Ovary (tissue), 3 donors: ENCODE measurements around the gene PCDH11X.
"Not testable (repeated sequence)": the region's sequence is repeated elsewhere in the genome, so short reads cannot be mapped to it uniquely, and the experiment has no call there.

Experiments
- POLR2A ChIP-seq: fragments of 450-650 bp; IDR thresholded peaks from one replicate; pipeline ENCODE4 v1.6.1; 2017; ENCODE audit warnings: antibody characterized with exemption, mild to moderate bottlenecking, moderate library complexity
- TF ChIP-seq, protein P1 (sequence below), 3 donors: fragments of 450-650 bp in 2 of 3; fragments of 200-600 bp in 1 of 3; IDR thresholded peaks; one replicate each; pipeline versions ENCODE4 v1.5.1 to v1.8.0; 2016 to 2022; ENCODE audit warnings: antibody characterized with exemption in 3 of 3, mild to moderate bottlenecking in 1 of 3
- donor health status: DM: no; HTN: no; CAD: no.

DNA sequence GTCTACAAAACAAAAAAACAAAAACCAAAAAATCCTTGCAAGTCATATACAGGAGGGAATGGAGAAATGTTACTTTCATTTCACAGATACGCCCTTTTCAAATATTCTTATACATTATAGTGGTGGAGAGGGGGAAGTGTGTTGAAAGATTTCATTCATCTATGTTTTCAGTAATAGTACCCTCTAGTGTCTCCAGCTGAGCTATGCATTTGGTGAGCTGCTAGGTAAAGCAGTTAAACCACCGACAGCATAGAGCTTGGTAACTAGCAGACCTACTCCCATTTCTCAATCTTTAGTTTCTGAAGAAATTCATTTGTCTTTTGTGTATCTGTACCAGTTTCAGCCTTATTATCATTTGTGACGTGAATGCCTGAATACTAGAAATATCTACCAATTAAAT, 5.2 kb upstream of the PCDH11X start:
- TF ChIP-seq, protein P1, sequence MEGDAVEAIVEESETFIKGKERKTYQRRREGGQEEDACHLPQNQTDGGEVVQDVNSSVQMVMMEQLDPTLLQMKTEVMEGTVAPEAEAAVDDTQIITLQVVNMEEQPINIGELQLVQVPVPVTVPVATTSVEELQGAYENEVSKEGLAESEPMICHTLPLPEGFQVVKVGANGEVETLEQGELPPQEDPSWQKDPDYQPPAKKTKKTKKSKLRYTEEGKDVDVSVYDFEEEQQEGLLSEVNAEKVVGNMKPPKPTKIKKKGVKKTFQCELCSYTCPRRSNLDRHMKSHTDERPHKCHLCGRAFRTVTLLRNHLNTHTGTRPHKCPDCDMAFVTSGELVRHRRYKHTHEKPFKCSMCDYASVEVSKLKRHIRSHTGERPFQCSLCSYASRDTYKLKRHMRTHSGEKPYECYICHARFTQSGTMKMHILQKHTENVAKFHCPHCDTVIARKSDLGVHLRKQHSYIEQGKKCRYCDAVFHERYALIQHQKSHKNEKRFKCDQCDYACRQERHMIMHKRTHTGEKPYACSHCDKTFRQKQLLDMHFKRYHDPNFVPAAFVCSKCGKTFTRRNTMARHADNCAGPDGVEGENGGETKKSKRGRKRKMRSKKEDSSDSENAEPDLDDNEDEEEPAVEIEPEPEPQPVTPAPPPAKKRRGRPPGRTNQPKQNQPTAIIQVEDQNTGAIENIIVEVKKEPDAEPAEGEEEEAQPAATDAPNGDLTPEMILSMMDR (IDR thresholded peaks at IDR 0.05), result not testable (repeated sequence)
- TF ChIP-seq POLR2A, result not testable (repeated sequence)
